ENCODE measurements around the gene SLAMF1.
A peak's percentile ranks its signal among the peaks of the same experiment; 100 is the strongest.
"Not testable (repeated sequence)": the region's sequence is repeated elsewhere in the genome, so short reads cannot be mapped to it uniquely, and the experiment has no call there.

SLAMF1 gene

DNA sequence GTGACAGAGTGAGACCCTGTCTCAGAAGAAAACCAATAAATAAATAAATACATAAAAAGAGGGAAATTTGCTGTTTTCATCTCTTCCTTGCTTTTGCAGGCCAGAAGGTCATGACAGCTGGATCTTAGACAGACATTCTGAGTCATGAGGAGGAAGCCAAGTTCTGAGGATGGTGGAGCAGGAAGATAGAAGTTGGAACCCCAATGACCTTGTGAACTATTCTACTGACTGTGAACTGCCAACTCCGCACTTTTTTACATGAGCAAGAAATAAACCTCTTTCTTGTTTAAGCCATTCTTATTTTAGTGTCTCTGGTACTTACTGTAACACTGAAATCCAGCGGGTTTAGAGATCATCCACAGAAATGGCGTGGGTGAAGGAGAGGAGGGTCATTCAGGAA, 76.0 kb downstream of the SLAMF1 start:
- DNase-seq (ENCODE audit: extremely low spot score, insufficient read length, low read depth) (no peak), FAIRE-seq (no peak)

DNA sequence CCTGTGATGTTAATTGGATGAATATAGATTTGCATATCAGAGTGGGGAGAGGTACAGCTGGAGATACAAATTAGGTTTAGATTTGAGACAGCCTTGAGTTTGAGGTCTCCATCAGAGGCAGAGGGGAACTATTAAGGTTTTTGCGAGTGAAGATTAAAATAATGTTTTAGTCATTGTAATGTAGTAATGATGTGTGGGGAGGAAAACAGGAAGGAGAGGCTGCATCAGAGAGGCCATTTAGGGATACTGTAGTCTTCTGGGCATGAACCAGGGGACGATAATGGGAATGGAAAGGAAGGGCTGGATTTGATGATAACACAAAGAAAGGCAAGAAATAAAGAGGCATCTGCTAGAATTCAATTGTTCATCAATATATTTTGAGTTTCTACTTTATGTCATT, 77.0 kb downstream of the SLAMF1 start:
- FAIRE-seq = peak; percentile 42

DNA sequence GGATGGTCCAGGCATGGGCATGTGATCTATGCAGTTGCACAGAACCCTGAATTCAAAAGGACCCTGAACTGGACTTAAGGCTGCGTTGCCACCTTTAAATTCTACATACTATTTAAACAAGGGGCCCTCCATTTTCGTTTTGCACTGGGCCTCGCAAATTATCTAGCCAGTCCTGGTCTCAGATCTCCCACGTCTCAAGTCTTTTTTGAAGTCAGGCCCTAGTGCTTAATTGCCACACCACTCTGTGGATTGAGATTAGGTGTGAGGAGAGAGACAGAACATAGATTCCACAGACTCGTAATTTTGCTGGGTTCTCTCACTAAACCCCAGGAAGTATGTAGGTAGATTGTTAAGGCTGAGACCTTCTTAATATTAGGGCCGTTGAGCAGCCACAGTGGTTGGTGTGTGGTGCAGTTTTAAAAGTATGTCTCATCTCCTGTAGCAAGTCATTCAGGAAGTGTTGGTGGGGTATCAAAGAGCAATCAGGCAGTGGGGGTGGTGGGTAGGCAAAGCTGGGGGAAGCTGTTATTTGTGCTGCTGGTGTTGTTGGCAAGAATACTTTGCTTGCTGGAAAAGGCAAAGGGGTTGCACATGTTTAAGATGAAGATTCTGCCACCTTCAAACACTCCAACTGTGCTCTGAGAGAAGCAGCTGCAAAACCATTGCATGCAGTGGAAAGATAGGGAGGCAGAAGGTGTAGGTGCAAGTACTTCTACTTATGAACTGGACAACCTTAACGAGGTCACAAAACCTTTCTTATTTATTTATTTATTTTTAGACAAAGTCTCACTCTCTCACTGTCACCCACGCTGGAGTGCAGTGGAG, 78.8 kb downstream of the SLAMF1 start:
- DNase-seq (ENCODE audit: extremely low spot score, insufficient read length, low read depth) = no peak
- FAIRE-seq = peak; percentile 88

More for the DNA sequence above, 77.0 kb downstream of the SLAMF1 start:
- no peak for DNase-seq (ENCODE audit: extremely low spot score, insufficient read length, low read depth)

DNA sequence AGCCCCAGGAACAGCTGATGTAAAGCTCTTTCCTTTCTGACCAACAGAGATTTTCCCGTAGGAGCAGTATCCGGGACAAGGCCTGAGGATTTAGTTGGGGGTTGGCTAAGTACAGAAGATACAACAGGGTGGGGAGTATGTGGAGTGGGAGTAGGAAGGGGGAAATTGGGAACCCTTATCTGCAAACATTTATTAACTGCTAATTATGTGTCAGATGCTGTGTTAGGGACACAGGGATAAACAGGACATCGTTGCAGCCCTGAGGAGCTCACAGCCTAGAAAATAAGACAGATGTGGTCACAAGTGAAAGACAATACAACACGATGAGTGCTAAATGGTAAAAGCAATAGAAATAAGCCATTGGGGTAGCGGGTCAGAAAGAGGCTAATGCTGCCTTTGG, 79.5 kb downstream of the SLAMF1 start:
- DNase-seq (ENCODE audit: extremely low spot score, insufficient read length, low read depth) (no peak), FAIRE-seq (no peak)

DNA sequence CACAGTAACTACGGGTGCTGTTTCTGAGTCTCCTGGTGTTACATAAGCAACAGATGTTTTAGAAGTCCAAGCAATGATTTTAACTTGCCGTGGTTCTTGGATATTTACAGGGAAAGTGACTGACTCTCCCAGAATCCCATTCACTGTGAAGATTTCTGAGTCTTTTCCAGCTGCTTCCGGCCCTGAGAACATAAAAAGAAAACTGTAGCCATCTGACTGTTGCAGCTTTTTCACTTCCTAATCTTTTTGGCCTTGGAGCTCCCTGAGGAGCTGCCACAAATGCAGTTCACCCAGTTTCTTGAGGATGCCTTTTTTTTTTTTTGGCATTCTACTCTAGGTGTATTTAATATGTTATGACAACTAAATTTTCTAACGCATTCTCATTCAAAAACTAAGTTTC, 81.3 kb downstream of the SLAMF1 start:
- FAIRE-seq = no peak
- DNase-seq (ENCODE audit: extremely low spot score, insufficient read length, low read depth) = no peak

DNA sequence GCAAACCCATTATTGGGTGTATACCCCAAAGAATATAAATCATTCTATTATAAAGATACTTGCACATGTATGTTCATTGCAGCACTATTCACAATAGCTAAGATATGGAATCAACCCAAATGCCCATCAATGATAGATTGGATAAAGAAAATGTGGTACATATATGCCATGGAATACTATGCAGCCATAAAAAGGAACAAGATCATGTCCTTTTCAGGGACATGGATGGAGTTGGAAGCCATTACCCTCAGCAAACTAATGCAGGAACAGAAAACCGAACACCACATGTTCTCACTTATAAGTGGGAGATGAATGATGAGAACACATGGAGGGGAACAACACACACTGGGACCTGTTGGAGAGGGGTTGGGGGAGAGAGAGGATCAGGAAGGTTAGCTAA, 83.6 kb downstream of the SLAMF1 start:
- DNase-seq (ENCODE audit: extremely low spot score, insufficient read length, low read depth); FAIRE-seq: not testable (repeated sequence)

DNA sequence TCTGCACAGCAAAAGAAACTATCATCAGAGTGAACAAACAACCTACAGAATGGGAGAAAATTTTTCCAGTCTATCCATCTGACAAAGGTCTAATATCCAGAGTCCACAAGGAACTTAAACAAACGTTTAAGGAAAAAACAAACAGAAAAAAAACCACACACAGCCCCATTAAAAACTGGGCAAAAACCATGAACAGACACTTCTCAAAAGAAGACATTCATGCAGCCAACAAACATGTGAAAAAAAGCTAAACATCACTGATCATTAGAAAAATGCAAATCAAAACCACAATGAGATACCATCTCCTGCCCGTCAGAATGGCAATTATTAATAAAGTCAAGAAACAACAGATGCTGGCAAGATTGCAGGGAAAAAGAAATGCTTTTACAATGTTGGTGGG, 84.1 kb downstream of the SLAMF1 start:
- FAIRE-seq; DNase-seq (ENCODE audit: extremely low spot score, insufficient read length, low read depth): not testable (repeated sequence)

DNA sequence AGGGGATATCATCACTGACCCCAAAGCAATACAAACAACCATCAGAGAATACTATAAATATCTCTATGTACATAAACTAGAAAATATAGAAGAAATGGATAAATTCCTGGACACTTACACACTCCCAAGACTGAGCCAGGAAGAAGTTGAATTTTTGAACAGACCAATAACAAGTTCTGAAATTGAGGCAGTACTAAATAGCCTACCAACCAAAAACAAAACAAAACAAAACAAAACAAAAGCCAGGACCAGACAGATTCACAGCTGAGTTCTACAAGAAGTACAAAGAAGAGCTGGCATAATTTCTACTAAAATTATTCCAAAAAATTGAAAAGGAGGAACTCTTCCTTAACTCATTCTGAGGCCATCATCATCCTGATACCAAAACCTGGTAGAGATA, 86.0 kb downstream of the SLAMF1 start:
- no peak for FAIRE-seq
- no peak for DNase-seq (ENCODE audit: extremely low spot score, insufficient read length, low read depth)

DNA sequence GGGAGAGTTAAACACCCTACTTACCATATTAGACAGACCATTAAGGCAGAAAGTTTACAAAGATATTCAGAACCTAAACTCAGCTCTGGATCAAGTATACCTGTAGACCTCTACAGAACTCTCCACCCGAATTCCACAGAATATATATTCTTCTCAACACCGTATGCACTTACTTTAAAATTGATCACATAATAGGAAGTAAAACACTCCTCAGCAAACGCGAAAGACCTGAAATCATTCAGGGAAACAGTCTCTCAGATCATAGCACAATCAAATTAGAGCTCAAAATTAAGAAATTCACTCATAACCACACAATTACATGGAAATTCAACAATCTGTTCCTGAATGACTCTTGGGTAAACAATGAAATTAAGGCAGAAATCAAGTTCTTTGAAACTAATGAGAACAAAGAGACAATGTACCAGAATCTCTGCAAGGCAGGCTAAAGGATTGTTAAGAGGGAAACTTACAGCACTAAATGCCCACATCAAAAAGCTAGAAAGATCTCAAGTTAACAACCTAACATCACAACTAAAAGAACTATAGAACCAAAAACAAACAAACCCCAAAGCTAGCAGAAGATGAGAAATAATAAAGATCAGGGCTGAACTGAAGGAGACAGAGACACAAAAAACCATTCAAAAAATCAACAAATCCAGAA, 86.7 kb downstream of the SLAMF1 start:
- DNase-seq (ENCODE audit: extremely low spot score, insufficient read length, low read depth) (no peak), FAIRE-seq (peak; percentile 31)

DNA sequence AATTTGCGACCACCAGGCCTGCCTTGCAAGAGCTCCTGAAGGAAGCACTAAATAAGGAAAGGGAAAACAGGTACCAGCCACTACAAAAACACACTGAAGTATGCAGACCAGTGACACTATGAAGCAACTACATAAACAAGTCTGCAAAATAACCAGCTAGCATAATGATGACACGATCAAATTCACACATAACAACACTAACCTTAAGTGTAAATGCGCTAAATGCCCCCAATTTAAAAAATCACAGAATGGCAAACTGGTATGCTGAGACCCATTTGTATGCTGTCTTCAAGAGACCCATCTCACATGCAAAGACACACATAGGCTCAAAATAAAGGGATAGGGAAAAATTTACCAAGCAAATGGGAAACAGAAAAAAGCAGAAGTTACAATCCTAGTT, 87.4 kb downstream of the SLAMF1 start:
- FAIRE-seq = peak; percentile 58

DNA sequence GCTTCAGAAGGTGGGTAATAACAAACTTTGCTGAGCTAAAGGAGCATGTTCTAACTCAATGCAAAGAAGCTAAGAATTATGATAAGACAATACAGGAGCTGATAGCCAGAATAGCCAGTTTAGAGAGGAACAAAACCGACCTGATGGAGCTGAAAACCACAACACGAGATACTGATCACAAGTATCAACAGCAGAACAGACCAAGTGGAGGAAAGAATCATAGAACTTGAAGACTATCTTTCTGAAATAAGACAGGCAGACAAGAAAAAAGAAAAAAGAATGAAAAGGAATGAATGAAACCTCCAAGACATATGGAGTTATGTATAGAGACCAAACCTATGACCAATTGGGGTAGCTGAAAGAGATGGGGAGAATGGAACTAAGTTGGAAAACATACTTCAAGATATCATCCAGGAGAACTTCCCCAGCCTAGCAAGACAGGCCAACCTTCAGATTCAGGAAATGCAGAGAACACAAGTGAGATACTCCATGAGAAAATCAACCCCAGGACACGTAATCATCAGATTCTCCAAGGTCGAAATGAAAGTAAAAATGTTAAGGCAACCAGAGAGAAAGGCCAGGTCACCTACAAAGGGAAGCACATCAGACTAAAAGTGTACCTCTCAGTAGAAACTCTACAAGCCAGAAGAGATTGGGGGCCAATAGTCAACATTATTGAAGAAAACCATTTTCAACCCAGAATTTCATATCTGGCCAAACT, 88.0 kb downstream of the SLAMF1 start:
- peak; percentile 85 for FAIRE-seq
- no peak for DNase-seq (ENCODE audit: extremely low spot score, insufficient read length, low read depth)

More for the DNA sequence above, 87.4 kb downstream of the SLAMF1 start:
- not testable (repeated sequence) for DNase-seq (ENCODE audit: extremely low spot score, insufficient read length, low read depth)
